SK-N-SH treated with all-trans-retinoic acid at 6 μM for 48 hours (cell line): ENCODE measurements around the gene TIAM1.

Experiments used
- PATZ1 ChIP-seq: fragments of 250-450 bp; sonication (Bioruptor Pico); IDR thresholded peaks from 2 replicates; pipeline ENCODE4 v1.8.0; 2020; ENCODE audit warnings: mild to moderate bottlenecking, moderate library complexity, borderline replicate concordance
- RARB ChIP-seq: fragments of 250-450 bp; sonication (Bioruptor Pico); IDR thresholded peaks from 2 replicates; pipeline ENCODE4 v1.8.0; 2021; ENCODE audit warnings: mild to moderate bottlenecking, moderate library complexity
- SNAI2 ChIP-seq: fragments of 250-450 bp; sonication (Bioruptor Pico); IDR thresholded peaks from 2 replicates; pipeline ENCODE4 v1.5.0; 2020; ENCODE audit warnings: mild to moderate bottlenecking, moderate library complexity
- ZC3H10 ChIP-seq: fragments of 250-450 bp; sonication (Bioruptor Pico); IDR thresholded peaks from 2 replicates; pipeline ENCODE4 v1.5.1; 2021; ENCODE audit warnings: mild to moderate bottlenecking, moderate library complexity
- ZFP30 ChIP-seq: fragments of 450-650 bp; formaldehyde crosslinking; IDR thresholded peaks from 2 replicates; pipeline ENCODE4 v1.5.0; 2022; ENCODE audit warnings: mild to moderate bottlenecking, moderate library complexity

- TF ChIP-seq ZFP30 (no peak), RARB (CRISPR knock-in tag) (no peak), SNAI2 (no peak), ZC3H10 (CRISPR knock-in tag) (no peak), PATZ1 (CRISPR knock-in tag) (no peak)
These were observed 271.5 kb downstream of the TIAM1 start for GRCh38 chr21:31072533-31072932.
